BJ (cell line): ENCODE results near the gene PRRX2. TPM values are rescaled to one million over a fixed set of nuclear protein-coding genes. Genes with fewer than 3 reads are reported as not detected.
A peak's percentile ranks its signal among the peaks of the same experiment; 100 is the strongest.

Experiments
- CTCF ChIA-PET: fragments of 350-600 bp; formaldehyde crosslinking; extraction: SDS; loops from one replicate; lab custom pipeline; 2021; ENCODE audit warnings: antibody characterized with exemption, inconsistent platforms; lab: Yijun Ruan, JAX
- POLR2A ChIA-PET: fragments of 300-600 bp; sonication (Branson Sonifier 250); formaldehyde crosslinking; extraction: SDS; loops from one replicate; lab custom pipeline; 2021; ENCODE audit warnings: antibody characterized with exemption; lab: Charles Lee
- DNase-seq: peaks from one replicate; pipeline ENCODE4 v3.0.0-alpha.2; 2011; ENCODE audit warnings: low read depth
- H3K27me3 ChIP-seq: 2 replicates; pipeline ENCODE4 v1.6.0; 2011; ENCODE audit warnings: low read length; ENCODE audit not compliant: control insufficient read depth, insufficient read depth
- H3K36me3 ChIP-seq: 2 replicates; pipeline ENCODE4 v1.5.1; 2011; ENCODE audit warnings: low read length; ENCODE audit not compliant: control insufficient read depth, insufficient read depth
- H3K4me3 ChIP-seq: 2 replicates; pipeline ENCODE4 v1.5.1; 2011; ENCODE audit warnings: low read depth, mild to moderate bottlenecking, control low read depth, low read length
- CTCF ChIP-seq: IDR thresholded peaks from 2 replicates; pipeline ENCODE4 v1.5.1; 2011; ENCODE audit warnings: low read depth, mild to moderate bottlenecking, control low read depth, inconsistent platforms, low read length, moderate library complexity; ENCODE audit not compliant: insufficient read depth
- polyA plus RNA-seq: library from polyadenylated mRNA; depleted of rRNA; stranded (reverse); fragments of >200 nt; gene quantifications from 2 replicates; pipeline ENCODE4 v1.2.3, GENCODE V29; 2011

Gene PRRX2
- polyA plus RNA-seq, 1 experiment: 37.4 TPM

GRCh38 chr9:129749575-129749974 lies 84.1 kb downstream of the PRRX2 start:
- no peak overlapping the region for H3K4me3 ChIP-seq
- DNase-seq: no peak
- POLR2A ChIA-PET: interaction anchor here (0.5 to 0.7 kb wide), 2 partner anchors 54 to 76 kb away, joined by 3 to 4 read pairs; no protein-coding TSS in a partner anchor
- TF ChIP-seq CTCF: no peak
- H3K36me3 ChIP-seq: peaks cover 1% of the 10 kb centered on the region
- CTCF ChIA-PET: interaction anchor here (1.4 to 2.3 kb wide), 3 partner anchors 12 to 106 kb away, joined by 3 to 19 read pairs (median 6); no protein-coding TSS in a partner anchor
- H3K27me3 ChIP-seq: no peaks in the 10 kb centered on the region

GRCh38 chr9:129750013-129750638 lies 84.7 kb downstream of the PRRX2 start:
- no peak overlapping the region for H3K4me3 ChIP-seq
- POLR2A ChIA-PET: interaction anchor here (0.5 kb wide), 1 partner anchor 77 kb away, joined by 4 read pairs; no protein-coding TSS in a partner anchor
- peak; percentile 72 for DNase-seq
- CTCF ChIA-PET: interaction anchor here (1.1 to 2.3 kb wide), 7 partner anchors 11 to 399 kb away, joined by 3 to 19 read pairs (median 3); no protein-coding TSS in a partner anchor
- TF ChIP-seq CTCF: no peak
- peaks cover 1% of the 10 kb centered on the region for H3K36me3 ChIP-seq
- H3K27me3 ChIP-seq: no peaks in the 10 kb centered on the region

GRCh38 chr9:129751841-129752801 lies 86.7 kb downstream of the PRRX2 start:
- peak overlapping the region; percentile 43 for H3K4me3 ChIP-seq
- H3K36me3 ChIP-seq: no peaks in the 10 kb centered on the region
- TF ChIP-seq CTCF: no peak
- no peaks in the 10 kb centered on the region for H3K27me3 ChIP-seq
- CTCF ChIA-PET: interaction anchor here (1.0 to 3.0 kb wide), 9 partner anchors 10 to 37 kb away, joined by 3 to 21 read pairs (median 4); no protein-coding TSS in a partner anchor
- POLR2A ChIA-PET: interaction anchor here (0.6 kb wide), 1 partner anchor 250 kb away, joined by 7 read pairs; no protein-coding TSS in a partner anchor
- no peak for DNase-seq

- ChIA-PET POLR2A (interaction anchor here (0.6 kb wide), 1 partner anchor 251 kb away, joined by 7 read pairs; no protein-coding TSS in a partner anchor), CTCF (interaction anchor here (0.6 to 3.0 kb wide), 7 partner anchors 10 to 28 kb away, joined by 3 to 21 read pairs (median 3); no protein-coding TSS in a partner anchor)
- no peak for TF ChIP-seq CTCF
- DNase-seq: peak; percentile 50
- H3K36me3 ChIP-seq: no peaks in the 10 kb centered on the region
- H3K4me3 ChIP-seq: peak within 1 kb of the TSS; percentile 43
- H3K27me3 ChIP-seq: no peaks in the 10 kb centered on the region
Measured at GRCh38 chr9:129752900-129753729, 87.7 kb downstream of the PRRX2 start, which contains the start of gene PTGES. PTGES (minus strand) TSS chr9:129753042; CDS start chr9:129753012, 30 bp downstream.
